Chondrocyte (in vitro differentiated cells): ENCODE results near the gene PLIN5. TPM values are rescaled to one million over a fixed set of nuclear protein-coding genes. Genes with fewer than 3 reads are reported as not detected.
A peak's percentile ranks its signal among the peaks of the same experiment; 100 is the strongest.

Experiments
- DNase-seq: peaks from one replicate; pipeline ENCODE4 v3.0.0; 2021; ENCODE audit warnings: mixed read lengths, low spot score
- H3K27ac Mint-ChIP-seq: one replicate; pipeline ENCODE4 v1.8.0; 2021; ENCODE audit warnings: mild to moderate bottlenecking, moderate library complexity, mixed read lengths; ENCODE audit not compliant: unreplicated experiment
- H3K27me3 Mint-ChIP-seq: 2 replicates; pipeline ENCODE4 v1.8.0; 2021; ENCODE audit warnings: low read depth, mixed read lengths
- H3K36me3 Mint-ChIP-seq: 2 replicates; pipeline ENCODE4 v1.8.0; 2021; ENCODE audit warnings: low read depth, mixed read lengths
- H3K4me1 Mint-ChIP-seq: 2 replicates; pipeline ENCODE4 v1.8.0; 2021; ENCODE audit warnings: low read depth, mild to moderate bottlenecking, mixed read lengths
- H3K4me3 Mint-ChIP-seq: one replicate; pipeline ENCODE4 v1.8.0; 2021; ENCODE audit warnings: mild to moderate bottlenecking, moderate library complexity, mixed read lengths; ENCODE audit not compliant: unreplicated experiment
- H3K9me3 Mint-ChIP-seq: 2 replicates; pipeline ENCODE4 v1.8.0; 2021; ENCODE audit warnings: low read depth, mixed read lengths
- total RNA-seq: library from RNA; stranded (reverse); gene quantifications from 3 replicates; pipeline ENCODE4 v1.2.1, GENCODE V29; 2021
- TF ChIP-seq, protein P1 (sequence below): fragments of 200-600 bp; sonication (generic); IDR thresholded peaks from 2 replicates; pipeline ENCODE4 v1.5.0; 2021; ENCODE audit warnings: antibody characterized with exemption, mild to moderate bottlenecking, moderate library complexity

The PLIN5 gene
- total RNA-seq, 1 donor from 2014 or later, result not detected

DNA sequence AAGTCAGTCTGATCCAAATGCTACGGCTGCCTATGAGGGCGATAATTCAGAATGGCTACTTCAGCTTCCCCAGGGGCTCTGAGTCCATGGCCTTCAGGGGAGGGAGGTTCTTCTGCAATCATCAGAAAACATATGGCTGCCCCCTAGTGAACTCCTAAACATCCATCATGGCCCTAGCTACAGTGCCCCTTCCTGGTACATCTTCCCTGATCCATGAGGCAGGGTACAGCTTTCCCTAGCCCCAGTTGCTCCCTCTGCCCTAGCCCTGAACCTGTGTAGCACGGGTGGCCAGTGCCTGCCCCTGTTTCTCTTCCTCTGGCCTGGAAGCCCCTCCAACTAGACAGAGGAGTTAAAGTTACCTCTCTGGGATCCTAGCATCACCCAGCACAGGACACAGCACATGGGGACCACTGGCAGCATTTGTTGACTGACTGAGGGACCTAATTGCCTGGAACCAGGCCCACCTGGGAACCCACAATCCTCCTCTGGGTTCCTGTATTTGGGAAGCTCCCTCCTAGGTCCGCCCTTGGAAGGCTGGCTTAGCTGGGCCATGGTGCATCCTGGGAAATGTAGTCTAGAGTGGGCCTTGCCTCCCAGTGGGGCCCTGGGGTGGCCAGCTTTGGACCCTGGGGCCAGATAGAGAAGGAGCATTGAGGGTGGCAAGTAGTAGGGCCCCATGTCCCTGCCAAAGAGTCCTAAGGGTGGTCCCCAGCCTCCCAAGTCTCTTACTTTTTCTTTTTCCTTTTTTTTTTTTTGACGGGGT, 42.2 kb upstream of the PLIN5 start:
- Mint-ChIP-seq H3K4me1 (peaks cover 24% of the 10 kb centered on the region), H3K27ac (no peak overlapping the region), H3K9me3 (no peaks in the 10 kb centered on the region), H3K36me3 (no peaks in the 10 kb centered on the region), H3K4me3 (no peak overlapping the region), H3K27me3 (peaks cover 7% of the 10 kb centered on the region)
- DNase-seq, result no peak
- TF ChIP-seq, protein P1, sequence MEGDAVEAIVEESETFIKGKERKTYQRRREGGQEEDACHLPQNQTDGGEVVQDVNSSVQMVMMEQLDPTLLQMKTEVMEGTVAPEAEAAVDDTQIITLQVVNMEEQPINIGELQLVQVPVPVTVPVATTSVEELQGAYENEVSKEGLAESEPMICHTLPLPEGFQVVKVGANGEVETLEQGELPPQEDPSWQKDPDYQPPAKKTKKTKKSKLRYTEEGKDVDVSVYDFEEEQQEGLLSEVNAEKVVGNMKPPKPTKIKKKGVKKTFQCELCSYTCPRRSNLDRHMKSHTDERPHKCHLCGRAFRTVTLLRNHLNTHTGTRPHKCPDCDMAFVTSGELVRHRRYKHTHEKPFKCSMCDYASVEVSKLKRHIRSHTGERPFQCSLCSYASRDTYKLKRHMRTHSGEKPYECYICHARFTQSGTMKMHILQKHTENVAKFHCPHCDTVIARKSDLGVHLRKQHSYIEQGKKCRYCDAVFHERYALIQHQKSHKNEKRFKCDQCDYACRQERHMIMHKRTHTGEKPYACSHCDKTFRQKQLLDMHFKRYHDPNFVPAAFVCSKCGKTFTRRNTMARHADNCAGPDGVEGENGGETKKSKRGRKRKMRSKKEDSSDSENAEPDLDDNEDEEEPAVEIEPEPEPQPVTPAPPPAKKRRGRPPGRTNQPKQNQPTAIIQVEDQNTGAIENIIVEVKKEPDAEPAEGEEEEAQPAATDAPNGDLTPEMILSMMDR, result no peak

DNA sequence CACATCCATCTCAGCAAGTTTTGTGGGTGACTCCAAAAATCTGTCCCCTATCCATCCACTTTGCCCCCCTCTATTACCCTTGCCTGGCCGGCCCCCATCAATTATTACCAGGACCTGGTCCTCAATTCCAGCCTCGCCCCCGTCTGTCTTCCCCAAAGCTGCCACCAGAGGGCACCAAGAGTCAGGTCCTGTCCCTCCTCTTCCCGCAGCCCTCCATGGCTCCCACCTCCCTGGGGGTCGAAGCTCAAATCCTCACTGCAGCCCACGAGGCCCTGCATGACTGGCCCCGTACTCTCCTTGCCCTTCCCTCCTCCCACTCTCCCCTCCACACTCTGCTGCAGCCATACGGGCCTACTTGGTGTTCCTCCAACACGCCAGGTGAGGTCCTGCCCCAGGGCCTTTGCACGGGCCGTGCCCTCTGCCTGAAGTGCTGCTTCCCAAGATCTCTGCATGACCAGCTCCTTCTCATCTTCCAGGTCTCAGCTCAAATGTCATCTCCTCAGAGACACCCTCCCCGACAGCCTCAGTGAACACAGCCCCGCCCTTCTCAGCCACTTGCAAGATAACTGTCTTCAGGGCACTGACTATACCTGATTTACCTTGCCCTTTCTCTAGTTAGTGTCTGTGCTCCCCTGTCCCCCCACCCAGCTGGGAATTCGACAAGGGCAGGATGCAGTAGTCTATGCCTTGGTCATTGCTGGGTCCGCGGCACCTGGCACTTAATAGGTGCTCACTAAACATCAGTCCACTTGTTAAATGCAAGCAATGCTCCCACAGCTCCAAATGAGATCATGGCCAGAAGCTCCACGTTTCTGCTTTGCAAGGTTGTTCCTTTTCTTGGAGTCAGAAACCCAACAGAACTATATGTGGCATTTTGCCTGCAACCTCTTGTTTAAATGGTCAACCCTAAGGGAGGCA, 41.3 kb upstream of the PLIN5 start:
- H3K9me3 Mint-ChIP-seq, result no peaks in the 10 kb centered on the region
- H3K36me3 Mint-ChIP-seq, result no peaks in the 10 kb centered on the region
- TF ChIP-seq, protein P1, result peak; percentile 87
- peak; percentile 82 for DNase-seq
- H3K27ac Mint-ChIP-seq, result peak overlapping the region; percentile 94
- peaks cover 23% of the 10 kb centered on the region for H3K4me1 Mint-ChIP-seq
- peaks cover 3% of the 10 kb centered on the region for H3K27me3 Mint-ChIP-seq
- H3K4me3 Mint-ChIP-seq, result no peak overlapping the region

DNA sequence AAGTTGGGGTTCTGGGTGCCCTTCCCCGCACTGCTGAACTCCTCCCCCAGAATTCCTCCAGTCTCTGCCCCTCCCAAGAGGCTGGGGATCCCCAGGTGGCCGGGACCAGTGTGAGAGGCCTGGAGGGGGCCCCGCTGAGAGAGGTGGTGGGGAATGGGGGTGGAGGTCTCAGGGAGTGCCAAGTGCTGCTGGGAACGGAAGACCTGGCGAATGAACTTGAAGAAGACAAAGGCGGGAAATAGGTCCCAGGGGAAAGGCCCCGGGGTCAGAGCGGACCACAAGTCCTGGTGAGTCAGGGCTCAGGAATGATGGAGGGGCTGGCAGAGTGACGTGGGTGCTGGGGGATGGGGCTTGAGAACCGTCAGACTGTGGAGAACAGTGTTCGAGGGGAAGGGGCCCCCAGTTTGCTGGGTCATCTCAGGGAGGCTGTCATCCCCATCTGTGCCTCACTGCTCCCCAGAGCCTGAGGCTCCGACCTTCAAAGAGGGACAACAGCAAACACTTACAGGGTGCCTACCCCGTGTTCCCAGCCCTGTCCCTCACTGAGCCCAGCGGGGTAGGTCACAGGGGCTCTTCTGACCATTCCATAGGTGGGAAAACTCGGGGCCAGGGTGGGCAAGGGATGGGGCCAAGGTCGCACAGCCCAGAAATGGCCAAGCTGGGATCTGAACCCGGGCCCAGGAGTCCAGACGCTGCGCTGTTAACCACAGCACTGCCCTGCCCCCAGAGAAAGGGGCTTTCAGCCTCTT, 40.4 kb upstream of the PLIN5 start:
- peak; percentile 85 for DNase-seq
- Mint-ChIP-seq H3K9me3 (no peaks in the 10 kb centered on the region), H3K27ac (peak overlapping the region; percentile 94), H3K36me3 (no peaks in the 10 kb centered on the region), H3K27me3 (peaks cover 3% of the 10 kb centered on the region), H3K4me3 (peak overlapping the region; percentile 9), H3K4me1 (peaks cover 23% of the 10 kb centered on the region)
- TF ChIP-seq, protein P1, result no peak

DNA sequence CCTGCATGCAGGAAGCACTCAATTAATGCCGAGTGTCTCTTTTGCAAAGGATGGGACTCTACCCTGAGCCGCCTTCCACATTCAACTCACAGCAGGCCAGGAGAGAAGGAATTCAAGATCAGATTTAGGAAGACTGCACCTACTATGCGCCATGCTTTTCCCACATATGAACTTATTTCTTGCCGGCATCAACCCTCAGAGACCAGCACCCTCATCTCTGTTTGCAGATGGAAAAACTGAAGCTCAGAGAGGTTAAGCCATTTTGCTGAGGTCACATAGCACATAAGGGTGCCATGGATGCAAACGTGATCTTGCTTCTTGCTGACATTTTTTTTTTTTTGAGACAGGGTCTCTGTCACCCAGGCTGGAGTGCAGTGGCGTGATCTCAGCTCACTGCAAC, 38.7 kb upstream of the PLIN5 start:
- H3K4me3 Mint-ChIP-seq, result no peak overlapping the region
- H3K27me3 Mint-ChIP-seq, result no peaks in the 10 kb centered on the region
- no peak for DNase-seq
- peaks cover 23% of the 10 kb centered on the region for H3K4me1 Mint-ChIP-seq
- no peak overlapping the region for H3K27ac Mint-ChIP-seq
- TF ChIP-seq, protein P1, result no peak
- H3K9me3 Mint-ChIP-seq, result no peaks in the 10 kb centered on the region
- no peaks in the 10 kb centered on the region for H3K36me3 Mint-ChIP-seq
